ENCODE results near the gene RNF213. TPM values are rescaled to one million over a fixed set of nuclear protein-coding genes. Genes with fewer than 3 reads are reported as not detected.

Gene RNF213
- total RNA-seq, 4 donors from 2014 or later = 113 to 174 (median 159) TPM

- intact Hi-C loops (cut with DNase I; ENCODE audit: low total_unique reads) = no loop called here
- TF ChIP-seq EP300 (IDR thresholded peaks at IDR 0.05; ENCODE audit: low read depth) = no peak
- no peak for TF ChIP-seq POLR2A (IDR thresholded peaks at IDR 0.05)
- TF ChIP-seq POLR2AphosphoS5 (IDR thresholded peaks at IDR 0.05) = no peak
- no peak for TF ChIP-seq CTCF (IDR thresholded peaks at IDR 0.05)
- H3K36me3 ChIP-seq = peaks cover 0 to 20% (median 8%) of the 10 kb centered on the region in 4 donors
These were observed 24.0 kb downstream of the RNF213 start for GRCh38 chr17:80284631-80285030.

GRCh38 chr17:80285237-80285920, 24.7 kb downstream of the RNF213 start:
- Histone ChIP-seq H3K9me3 (no peaks in the 10 kb centered on the region), H3K36me3 (peaks cover 0 to 26% (median 11%) of the 10 kb centered on the region in 4 donors), H3K4me3 (no peak overlapping the region), H3K27me3 (no peaks in the 10 kb centered on the region), H3K4me1 (no peaks in the 10 kb centered on the region), H3K27ac (no peak overlapping the region)
- DNase-seq = no peak
- no peak for TF ChIP-seq CTCF (IDR thresholded peaks at IDR 0.05)
- TF ChIP-seq POLR2AphosphoS5 (IDR thresholded peaks at IDR 0.05) = no peak
- TF ChIP-seq EP300 (IDR thresholded peaks at IDR 0.05; ENCODE audit: low read depth) = no peak
- intact Hi-C loops (cut with DNase I; ENCODE audit: low total_unique reads) = no loop called here
- WGBS, 2 donors (ENCODE audit: low coverage in 1 of 2) = 93 to 100% methylated on average over 5 to 18 of the region's 19 CpGs
- in situ Hi-C loops (cut with MboI; ENCODE audit: low pct_ligation_motif_present in 1 of 4, low pct_unique_long_range_greater_than_20kb in 1 of 4, low sequenced_read_pairs in 3 of 4) = no loop called here

More at GRCh38 chr17:80284631-80285030, 24.0 kb downstream of the RNF213 start:
- no peak overlapping the region for H3K27ac ChIP-seq
- in situ Hi-C loops (cut with MboI; ENCODE audit: low pct_ligation_motif_present in 1 of 4, low pct_unique_long_range_greater_than_20kb in 1 of 4, low sequenced_read_pairs in 3 of 4) = no loop called here
- H3K9me3 ChIP-seq = no peaks in the 10 kb centered on the region
- WGBS, 2 donors (ENCODE audit: low coverage in 1 of 2) = 84 to 90% methylated on average over 7 to 11 of the region's 11 CpGs
- no peak for DNase-seq
- H3K4me3 ChIP-seq = no peak overlapping the region
- peaks cover 0 to 2% (median 0%) of the 10 kb centered on the region in 4 donors for H3K4me1 ChIP-seq
- no peaks in the 10 kb centered on the region for H3K27me3 ChIP-seq

- in situ Hi-C loops (cut with MboI; ENCODE audit: low pct_ligation_motif_present in 1 of 4, low pct_unique_long_range_greater_than_20kb in 1 of 4, low sequenced_read_pairs in 3 of 4) (no loop called here), intact Hi-C loops (cut with DNase I; ENCODE audit: low total_unique reads) (no loop called here)
- TF ChIP-seq POLR2AphosphoS5 (IDR thresholded peaks at IDR 0.05) (no peak), EP300 (IDR thresholded peaks at IDR 0.05; ENCODE audit: low read depth) (no peak), POLR2A (IDR thresholded peaks at IDR 0.05) (no peak), CTCF (IDR thresholded peaks at IDR 0.05) (no peak)
- 93 to 94% methylated on average over 3 to 4 of the region's 5 CpGs for WGBS, 2 donors (ENCODE audit: low coverage in 1 of 2)
- Histone ChIP-seq H3K27me3 (no peaks in the 10 kb centered on the region), H3K9me3 (no peaks in the 10 kb centered on the region), H3K4me3 (no peak overlapping the region), H3K4me1 (no peaks in the 10 kb centered on the region), H3K36me3 (peaks cover 0 to 35% (median 13%) of the 10 kb centered on the region in 4 donors), H3K27ac (no peak overlapping the region)
- DNase-seq = no peak
These were observed 25.9 kb downstream of the RNF213 start for GRCh38 chr17:80286638-80286960.

- H3K4me3 ChIP-seq = no peak overlapping the region
- 60 to 93% methylated on average over 1 to 9 of the region's 9 CpGs for WGBS, 2 donors (ENCODE audit: low coverage in 1 of 2)
- no peak for DNase-seq
- no peaks in the 10 kb centered on the region for H3K4me1 ChIP-seq
- H3K36me3 ChIP-seq = peaks cover 0 to 39% (median 15%) of the 10 kb centered on the region in 4 donors
- no peak for TF ChIP-seq POLR2A (IDR thresholded peaks at IDR 0.05)
- TF ChIP-seq EP300 (IDR thresholded peaks at IDR 0.05; ENCODE audit: low read depth) = no peak
- TF ChIP-seq POLR2AphosphoS5 (IDR thresholded peaks at IDR 0.05) = no peak
- no peak for TF ChIP-seq CTCF (IDR thresholded peaks at IDR 0.05)
- no peaks in the 10 kb centered on the region for H3K9me3 ChIP-seq
- no peak overlapping the region for H3K27ac ChIP-seq
- intact Hi-C loops (cut with DNase I; ENCODE audit: low total_unique reads) = no loop called here
- H3K27me3 ChIP-seq = no peaks in the 10 kb centered on the region
- in situ Hi-C loops (cut with MboI; ENCODE audit: low pct_ligation_motif_present in 1 of 4, low pct_unique_long_range_greater_than_20kb in 1 of 4, low sequenced_read_pairs in 3 of 4) = no loop called here
These were observed 26.4 kb downstream of the RNF213 start for GRCh38 chr17:80287038-80287437.
